ENCODE measurements around the gene NCOA3.
"Not testable (repeated sequence)": the region's sequence is repeated elsewhere in the genome, so short reads cannot be mapped to it uniquely, and the experiment has no call there.

Gene NCOA3

DNA sequence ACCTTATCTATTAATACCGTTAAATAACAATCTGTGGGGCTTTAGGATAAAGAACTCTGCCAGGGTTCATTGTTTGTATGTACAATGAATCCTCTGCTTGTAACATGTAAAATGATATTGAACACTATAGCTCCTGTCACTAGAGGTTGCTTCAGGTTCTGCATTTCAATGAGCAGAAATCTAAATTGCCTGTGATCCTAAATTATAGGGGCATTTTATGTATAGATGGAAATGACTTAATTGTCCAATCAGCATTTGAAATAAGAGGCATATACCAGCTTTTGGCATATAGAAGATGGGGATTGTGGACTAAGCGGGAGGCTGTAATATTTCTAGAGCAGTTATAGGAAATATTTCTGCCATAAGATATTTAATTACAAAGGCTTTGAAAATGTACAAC, 2.0 kb downstream of the NCOA3 start:
- FAIRE-seq (no peak), DNase-seq (ENCODE audit: insufficient read length, low spot score) (no peak)
- TF ChIP-seq, protein P1, sequence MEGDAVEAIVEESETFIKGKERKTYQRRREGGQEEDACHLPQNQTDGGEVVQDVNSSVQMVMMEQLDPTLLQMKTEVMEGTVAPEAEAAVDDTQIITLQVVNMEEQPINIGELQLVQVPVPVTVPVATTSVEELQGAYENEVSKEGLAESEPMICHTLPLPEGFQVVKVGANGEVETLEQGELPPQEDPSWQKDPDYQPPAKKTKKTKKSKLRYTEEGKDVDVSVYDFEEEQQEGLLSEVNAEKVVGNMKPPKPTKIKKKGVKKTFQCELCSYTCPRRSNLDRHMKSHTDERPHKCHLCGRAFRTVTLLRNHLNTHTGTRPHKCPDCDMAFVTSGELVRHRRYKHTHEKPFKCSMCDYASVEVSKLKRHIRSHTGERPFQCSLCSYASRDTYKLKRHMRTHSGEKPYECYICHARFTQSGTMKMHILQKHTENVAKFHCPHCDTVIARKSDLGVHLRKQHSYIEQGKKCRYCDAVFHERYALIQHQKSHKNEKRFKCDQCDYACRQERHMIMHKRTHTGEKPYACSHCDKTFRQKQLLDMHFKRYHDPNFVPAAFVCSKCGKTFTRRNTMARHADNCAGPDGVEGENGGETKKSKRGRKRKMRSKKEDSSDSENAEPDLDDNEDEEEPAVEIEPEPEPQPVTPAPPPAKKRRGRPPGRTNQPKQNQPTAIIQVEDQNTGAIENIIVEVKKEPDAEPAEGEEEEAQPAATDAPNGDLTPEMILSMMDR (IDR thresholded peaks at IDR 0.05; ENCODE audit: insufficient read depth, missing control alignments): no peak

DNA sequence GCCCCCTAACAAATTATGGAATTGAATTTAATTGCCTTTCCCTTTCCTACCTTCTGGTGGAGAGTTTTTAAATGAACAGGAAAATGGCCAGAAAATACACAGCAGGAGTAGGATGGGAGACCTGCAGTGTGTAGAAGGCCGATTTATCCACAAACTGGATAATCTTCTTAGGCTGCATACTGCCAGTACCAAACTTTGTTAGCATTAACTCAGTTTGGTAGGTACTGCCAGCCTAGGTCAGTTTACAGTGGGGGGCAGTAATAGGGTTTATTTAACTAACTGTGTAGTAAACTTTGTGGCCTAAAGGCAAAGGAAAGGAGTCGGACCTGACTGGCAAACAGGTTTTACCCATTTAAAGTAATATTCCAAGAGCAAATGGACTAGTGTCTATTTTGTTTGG, 4.6 kb downstream of the NCOA3 start:
- FAIRE-seq (no peak), DNase-seq (ENCODE audit: insufficient read length, low spot score) (no peak)
- TF ChIP-seq, protein P1 (IDR thresholded peaks at IDR 0.05; ENCODE audit: insufficient read depth, missing control alignments): no peak

DNA sequence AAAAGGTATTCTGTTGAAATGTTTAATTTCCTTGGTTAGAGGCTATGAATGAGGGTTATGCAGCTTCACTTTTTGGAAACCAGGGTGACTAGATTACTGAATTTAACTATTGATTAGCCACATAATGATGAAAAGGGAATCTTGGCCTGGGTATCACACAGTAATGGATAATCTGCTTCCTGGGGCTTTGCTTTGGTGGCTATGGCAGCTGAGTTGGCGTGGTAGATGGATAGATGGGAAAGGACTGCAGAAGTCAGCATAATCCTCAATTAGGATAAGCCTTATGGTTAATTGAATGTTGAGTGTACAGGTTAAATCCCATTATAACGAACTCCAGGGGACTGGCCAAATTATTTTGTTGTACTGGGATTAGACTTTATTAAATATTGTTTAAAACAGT, 5.2 kb downstream of the NCOA3 start:
- TF ChIP-seq, protein P1 (IDR thresholded peaks at IDR 0.05; ENCODE audit: insufficient read depth, missing control alignments): no peak
- DNase-seq (ENCODE audit: insufficient read length, low spot score) (no peak), FAIRE-seq (no peak)

DNA sequence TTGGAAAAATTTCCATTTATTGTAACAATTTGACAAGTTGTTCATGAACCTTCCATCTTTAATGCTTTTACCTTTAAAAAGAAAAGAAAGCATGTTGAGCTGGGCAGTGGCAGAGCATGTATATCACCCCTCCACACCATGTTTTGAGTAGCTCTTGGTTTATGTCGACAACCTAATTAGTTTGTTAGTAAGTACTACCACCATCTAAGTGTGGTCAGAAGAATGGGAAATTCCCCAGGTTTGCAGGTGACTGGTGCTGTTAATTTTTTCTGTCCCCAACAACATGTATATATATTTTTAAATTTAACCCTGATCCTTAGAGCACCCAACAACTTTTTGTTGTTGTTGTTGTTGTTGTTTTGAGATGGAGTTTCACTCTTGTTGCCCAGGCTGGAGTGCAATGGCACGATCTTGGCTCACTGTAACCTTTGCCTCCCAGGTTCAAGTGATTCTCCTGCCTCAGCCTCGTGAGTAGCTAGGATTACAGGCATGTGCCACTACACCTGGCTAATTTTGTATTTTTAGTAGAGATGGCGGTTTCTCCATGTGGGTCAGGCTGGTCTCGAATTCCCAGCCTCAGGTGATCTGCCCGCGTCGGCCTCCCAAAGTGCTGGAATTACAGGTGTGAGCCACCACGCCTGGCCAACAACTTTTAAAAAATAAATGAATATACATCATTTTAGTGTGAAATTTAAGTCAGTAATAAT, 5.7 kb downstream of the NCOA3 start:
- not testable (repeated sequence) for DNase-seq (ENCODE audit: insufficient read length, low spot score); FAIRE-seq

DNA sequence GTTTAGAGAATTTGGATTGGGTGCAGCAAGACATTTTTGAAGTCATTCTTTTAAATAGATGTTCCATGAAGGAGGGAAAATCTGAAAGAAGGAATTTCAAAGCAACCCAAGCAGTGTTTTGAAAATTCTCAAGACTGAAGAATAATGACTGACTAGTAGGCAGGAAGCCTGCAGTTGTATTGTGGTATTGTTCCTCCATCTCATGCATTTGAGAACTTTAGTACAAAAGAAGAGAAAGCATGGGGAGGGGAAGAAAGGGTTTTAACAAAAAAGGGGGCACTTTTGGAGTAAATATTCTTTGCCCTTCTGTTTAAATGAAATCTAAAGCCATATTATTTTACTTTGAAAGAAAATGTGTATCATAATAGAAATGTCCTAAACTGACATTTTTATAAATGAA, 6.6 kb downstream of the NCOA3 start:
- DNase-seq (ENCODE audit: insufficient read length, low spot score): no peak
- TF ChIP-seq, protein P1 (IDR thresholded peaks at IDR 0.05; ENCODE audit: insufficient read depth, missing control alignments): no peak
- no peak for FAIRE-seq

DNA sequence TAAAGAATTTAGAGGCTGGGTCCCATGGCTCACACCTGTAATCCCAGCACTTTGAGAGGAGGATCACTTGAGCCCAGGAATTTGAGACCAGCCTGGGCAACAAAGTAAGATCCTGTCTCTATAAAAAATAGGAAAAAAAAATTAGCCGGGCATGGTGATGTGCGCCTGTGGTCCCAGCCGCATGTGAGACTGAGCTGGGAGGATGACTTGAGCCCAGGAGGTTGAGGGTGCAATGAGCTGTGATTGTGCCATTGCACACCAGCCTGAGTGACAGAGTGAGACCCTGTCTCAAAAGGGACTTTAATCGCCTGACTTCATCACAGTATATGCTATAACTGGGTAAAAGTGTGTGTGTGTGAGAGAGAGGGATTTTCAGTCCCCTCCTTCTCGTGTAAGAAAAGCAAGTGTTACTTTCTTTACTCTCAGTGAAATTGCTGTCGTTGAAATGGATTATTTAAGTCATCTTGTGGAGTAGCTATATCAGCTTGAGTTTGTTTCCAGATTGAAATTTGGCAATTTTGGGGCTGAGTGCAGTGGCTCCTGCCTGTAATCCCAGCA, 7.5 kb downstream of the NCOA3 start:
- DNase-seq (ENCODE audit: insufficient read length, low spot score): no peak
- TF ChIP-seq, protein P1 (IDR thresholded peaks at IDR 0.05; ENCODE audit: insufficient read depth, missing control alignments): no peak
- FAIRE-seq: no peak

DNA sequence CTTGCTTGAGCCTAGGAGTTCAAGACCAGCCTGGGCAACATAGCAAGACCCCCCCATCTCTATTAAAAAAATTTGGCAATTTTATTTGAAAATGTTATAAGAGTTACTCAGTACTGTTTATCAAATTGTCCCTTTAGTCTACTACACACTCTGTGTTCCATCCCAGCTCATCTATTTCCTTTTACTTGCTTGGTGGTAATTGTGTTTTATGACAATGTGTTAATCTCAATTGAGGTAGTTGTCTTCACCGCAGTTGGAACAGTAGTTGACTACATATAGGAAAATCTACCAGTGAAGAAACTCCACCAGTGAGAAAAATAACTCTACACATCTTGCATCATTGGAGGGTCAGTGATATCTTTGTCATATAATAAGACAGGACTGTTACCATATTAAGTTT, 8.0 kb downstream of the NCOA3 start:
- FAIRE-seq: no peak
- DNase-seq (ENCODE audit: insufficient read length, low spot score): no peak
- TF ChIP-seq, protein P1 (IDR thresholded peaks at IDR 0.05; ENCODE audit: insufficient read depth, missing control alignments): no peak
